NCI-H2107 treated with DMSO at 0.1 percent for 48 hours (cell line): ENCODE measurements around the gene PIEZO2.
A peak's percentile ranks its signal among the peaks of the same experiment; 100 is the strongest.

Source experiments
- DNase-seq: peaks from one replicate; lab custom pipeline; 2025; ENCODE audit not compliant: unreplicated experiment; lab: John Stamatoyannopoulos, UW

PIEZO2 gene

DNA sequence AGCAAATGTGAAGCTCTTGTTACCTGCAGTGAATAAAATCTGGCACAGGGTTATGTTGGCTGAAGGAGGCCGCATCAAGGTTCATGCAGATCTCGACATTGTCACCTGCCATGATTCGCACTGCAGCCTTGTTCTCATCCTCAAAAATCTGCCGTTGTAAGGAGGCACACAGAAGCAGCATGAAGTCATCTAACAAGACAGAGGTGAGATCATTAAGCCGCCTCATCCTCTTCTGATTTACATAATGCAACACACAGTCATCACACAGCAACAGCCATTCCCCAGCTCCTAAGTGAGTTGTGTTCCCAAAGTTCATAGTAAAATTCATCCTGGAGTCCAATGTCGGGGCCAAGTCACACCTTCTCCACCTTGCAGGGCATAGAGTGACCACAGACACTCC is 391.4 kb downstream of the PIEZO2 start:
- no peak for DNase-seq

DNA sequence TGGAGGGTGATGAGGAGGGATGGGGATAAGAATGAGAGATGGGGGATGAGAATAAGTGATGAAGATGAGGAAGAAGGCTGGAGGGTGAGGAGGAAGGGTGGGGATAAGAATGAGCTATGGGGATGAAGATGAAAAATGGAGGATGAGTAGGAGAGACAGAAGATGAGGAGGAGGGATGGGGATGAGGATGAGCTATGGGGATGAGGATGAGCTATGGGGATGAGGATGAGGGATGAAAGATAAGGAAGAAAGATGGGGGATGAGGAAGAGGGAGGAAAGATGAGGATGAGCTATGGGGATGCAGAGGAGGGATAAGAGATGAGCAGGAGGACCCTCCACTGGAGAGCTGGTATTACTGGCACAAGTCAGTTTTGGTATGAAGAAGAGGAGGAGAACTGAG is 392.0 kb downstream of the PIEZO2 start:
- DNase-seq = no peak

DNA sequence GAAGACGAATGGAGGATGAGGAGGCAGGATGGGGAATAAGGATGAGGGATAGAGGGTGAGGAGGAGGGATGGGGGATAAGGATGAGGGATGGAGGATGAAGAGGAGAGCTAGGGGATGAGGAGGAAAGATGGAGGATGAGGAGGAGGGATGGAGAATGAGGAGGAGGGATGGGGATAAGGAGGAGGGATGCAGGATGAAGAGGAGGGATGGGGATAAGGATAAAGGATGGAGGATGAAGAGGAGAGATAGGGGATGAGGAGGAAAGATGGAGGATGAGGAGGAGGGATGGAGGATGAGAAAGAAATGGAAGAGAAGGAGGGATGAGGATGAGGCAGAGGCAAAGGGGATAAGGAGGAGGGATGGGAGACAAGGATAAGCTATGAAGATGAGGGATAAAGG is 393.5 kb downstream of the PIEZO2 start:
- DNase-seq = no peak

DNA sequence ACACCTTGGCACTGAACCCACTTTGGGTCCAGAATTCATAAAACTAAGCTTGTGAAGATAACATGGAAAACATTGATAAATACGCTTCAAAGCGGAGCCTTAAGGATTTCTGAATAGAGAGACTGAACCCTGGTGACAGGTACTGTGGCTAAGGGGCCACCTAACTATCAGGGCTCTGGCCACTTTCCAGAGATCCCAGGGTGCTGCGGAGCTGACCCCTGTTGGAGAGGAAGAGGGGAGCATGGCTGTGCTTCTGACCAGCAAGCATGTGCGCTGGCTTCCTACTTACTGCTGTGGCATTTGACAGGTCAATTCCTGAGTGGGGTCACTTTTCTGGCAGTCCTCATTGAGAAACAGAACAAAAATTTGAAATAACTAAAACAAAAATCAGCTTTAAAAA is 395.2 kb downstream of the PIEZO2 start:
- DNase-seq = no peak

DNA sequence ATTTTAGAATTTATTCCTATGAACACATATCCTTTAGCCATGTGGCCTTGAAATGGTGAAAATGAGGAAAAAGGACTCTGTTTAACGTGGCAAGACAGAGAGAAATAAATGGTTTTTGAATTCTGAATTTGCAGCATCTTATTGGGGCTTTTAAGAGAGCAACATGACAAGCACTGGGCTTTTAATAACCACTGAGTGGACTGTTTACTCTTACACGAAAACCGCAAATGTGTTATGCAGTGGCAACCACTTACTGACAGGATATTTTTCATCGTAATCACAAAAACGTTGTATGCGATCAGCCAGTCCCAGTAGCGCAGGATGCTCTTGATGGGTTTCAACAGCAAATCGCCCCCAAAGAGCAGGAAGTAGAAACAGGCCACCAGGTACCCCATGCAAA is 397.0 kb downstream of the PIEZO2 start:
- no peak for DNase-seq

DNA sequence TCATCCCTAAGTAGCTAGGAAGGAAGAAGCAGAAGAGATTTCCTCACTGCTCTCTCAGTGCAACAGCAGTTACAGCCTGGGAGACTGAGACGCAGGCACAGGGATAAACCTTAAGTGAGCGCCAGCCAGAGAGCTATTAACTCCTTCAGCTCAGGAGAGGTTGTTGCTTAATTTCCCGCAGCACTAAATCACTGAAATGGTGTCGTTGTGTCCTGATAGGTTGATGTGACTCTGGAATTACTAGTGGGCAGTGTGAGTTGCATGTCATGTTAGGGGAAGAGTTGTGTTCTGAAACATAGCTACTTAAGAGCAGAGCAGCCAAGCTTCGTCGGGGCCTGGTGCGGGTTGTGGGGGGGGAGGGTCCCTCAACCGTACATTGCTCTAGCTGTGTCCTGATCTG is 397.7 kb downstream of the PIEZO2 start:
- DNase-seq = no peak

DNA sequence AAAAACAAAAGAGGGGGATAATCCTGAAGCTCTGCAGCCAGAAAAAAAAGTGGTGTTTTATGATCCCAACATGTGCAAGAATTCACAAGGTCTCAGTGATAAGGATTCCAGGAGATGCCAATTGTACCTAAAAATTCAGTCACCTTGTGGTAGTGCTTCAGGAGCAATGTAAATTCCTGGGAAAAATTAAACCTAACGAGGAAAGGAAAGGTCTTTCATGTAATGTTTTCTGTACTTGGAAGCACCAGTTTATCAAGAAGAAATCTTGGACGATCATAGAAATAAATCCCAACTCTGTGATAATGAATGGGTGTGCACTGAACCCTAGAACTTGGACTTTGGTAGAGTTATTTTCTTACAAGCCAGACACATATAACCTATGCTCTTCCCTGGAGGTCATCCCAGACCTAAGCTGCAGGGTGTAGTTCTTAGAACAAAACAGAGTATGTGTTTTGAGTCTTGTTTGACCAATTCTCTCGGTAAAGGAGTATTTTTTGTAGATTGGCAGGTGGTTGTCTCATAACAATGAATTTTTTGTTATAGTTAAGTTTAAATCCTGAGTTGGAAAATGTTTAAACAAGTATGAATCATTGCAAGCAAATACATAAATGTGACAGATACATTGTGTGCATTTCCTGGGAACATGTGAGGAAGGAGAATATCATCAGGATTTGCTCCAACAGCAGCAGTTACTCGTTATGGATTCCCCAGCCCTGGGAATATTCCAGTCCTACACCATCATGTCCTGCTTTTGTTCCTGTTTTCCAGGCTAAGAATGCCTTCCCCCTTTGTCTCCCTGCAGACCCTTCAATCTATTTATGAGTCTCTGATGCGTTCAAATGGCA is 399.0 kb downstream of the PIEZO2 start:
- DNase-seq = no peak

DNA sequence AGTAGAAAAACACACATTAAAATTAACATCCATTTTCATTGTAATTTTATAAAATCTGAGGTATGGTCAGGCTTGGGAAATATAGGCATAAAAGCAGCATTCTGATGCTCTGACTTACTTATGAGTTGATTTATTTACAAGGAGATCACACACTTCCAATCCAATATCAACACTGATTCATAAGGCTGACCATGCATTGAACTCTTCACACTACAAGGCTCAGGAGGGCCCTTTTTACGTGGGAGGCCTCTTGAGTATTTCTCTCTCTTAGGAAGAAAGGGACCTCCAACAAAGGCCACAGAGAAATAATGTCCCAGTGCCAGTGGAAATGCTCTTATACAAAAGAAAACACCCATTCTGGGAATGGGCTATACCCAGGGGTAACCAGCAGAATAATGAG is 400.7 kb downstream of the PIEZO2 start:
- DNase-seq = no peak

DNA sequence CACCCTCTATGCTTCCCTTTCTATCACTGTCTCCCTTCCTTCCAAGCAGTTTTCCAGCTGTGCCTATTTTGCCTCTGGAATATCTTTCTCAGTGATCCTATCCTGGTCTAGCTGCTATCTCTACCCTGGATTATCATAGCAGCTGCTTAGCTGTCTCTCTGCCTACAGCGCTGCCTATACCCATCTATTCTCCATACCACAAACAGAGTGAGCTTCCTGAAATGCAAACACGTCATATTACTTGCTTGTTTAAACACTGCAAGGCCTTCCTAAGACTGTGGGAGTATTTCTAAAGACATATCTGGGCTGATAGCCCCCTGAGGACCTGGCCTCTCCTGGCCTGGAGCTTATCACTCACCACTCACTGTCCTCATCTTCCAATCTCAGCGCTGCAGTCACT is 403.4 kb downstream of the PIEZO2 start:
- no peak for DNase-seq

DNA sequence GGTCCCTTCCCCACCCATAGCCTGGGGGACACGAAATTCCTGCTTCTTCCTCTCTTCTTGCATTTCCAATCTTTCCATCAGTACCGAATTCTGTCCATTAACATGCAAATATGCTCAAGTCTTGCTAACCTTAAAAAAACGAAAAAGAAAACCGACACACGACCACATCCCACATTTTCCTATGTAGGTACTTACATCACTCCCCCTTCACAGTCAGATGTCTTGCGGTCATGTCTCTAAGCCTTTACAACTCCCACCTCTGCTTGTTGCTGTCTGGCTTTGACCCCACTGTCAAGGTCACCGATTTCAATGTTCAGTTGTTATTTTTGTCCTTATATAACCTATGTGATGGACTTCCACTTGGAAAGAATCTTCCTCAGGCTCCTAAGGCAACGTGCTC is 404.1 kb downstream of the PIEZO2 start:
- no peak for DNase-seq

DNA sequence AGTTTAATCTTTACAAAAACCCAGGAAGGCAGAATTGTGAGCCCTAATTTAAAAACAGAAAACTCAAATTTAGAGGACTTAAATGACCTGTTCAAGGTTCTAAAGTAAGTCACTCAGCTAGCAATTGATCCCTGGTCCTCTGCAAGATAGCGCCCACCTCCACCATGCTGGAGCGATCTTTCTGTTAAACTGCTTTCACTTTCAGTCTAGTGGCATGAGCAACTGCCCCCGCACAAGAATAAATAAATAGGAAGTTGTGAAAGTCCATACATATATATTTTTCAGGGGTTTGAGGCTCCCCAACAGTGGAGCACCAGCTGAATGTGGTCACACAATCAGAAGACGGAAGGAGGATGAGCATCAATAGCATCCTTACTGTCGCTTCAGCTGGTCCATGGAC is 405.6 kb downstream of the PIEZO2 start:
- no peak for DNase-seq

DNA sequence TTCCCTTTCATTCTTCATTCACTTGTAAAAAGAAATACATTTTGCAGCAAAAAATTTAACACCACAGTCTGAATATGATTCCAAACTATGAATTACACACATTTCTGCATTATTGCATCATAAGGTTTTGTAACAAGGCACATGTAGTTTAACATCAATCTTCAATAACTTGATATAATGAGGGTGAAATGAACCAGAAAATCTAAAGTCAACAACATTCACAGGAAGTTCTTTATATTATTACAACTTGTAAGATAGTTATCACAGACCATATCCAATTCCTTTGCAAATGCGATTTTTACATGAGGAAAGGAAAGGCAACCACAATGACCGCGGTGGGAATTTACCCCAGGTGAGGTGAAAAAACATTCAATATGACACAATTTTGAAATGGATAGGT is 410.2 kb downstream of the PIEZO2 start:
- DNase-seq = no peak

DNA sequence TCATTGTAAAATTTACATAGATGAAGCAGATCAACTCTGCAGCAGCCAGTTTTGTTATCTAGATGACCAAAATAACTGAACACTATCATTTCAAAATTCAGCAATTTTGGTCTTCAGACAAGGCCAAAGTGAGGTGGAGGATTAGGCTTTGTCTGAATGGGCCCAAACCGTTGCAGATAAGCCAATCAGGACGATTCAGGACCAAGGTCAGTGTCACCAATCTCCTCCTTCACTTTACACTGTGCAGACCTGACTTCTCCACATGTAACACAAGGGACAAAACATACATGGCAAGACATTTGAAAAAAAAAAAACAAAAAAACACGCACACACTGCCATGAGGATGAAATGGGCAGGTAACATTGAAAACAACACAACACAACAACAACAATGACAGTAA is 412.4 kb downstream of the PIEZO2 start:
- DNase-seq = no peak

DNA sequence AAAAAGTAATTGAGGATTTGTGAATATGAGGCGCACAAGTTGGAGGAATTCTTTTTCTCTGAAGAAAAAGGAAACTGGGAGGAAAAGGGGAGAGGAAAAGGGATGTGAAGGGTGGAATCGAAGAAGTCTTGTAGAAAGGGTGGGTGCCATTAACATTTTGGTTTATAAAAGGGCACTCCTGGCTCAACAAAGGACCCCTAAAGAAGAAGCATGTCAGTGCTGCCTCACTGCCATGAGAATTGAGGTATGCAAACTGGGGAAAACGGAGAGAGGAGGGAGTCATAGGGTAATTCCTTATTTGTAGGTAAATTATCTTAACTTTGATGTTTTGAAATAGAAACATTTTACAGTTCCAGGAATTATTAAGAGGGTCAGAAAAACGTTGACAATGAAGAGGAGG is 416.4 kb downstream of the PIEZO2 start:
- DNase-seq = no peak

DNA sequence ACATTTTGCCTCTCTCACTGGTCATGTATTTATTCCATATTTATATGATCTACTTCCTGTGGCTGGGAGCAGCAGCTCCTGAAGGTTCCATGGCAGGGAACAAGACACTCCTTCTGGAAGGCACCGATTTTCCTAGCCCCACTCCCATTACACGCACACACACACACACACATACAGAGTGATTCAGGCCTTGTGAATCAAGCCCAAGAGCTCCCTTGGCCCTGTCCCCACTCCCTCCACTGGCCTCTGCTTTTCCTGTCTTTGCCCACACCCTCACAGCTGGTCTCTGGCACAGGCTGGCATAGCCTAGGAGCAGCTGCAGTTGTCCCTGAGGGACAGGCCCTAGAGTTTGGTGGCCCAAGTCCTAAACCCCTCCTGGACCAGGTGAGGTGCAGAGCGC is 421.9 kb downstream of the PIEZO2 start:
- DNase-seq = no peak

DNA sequence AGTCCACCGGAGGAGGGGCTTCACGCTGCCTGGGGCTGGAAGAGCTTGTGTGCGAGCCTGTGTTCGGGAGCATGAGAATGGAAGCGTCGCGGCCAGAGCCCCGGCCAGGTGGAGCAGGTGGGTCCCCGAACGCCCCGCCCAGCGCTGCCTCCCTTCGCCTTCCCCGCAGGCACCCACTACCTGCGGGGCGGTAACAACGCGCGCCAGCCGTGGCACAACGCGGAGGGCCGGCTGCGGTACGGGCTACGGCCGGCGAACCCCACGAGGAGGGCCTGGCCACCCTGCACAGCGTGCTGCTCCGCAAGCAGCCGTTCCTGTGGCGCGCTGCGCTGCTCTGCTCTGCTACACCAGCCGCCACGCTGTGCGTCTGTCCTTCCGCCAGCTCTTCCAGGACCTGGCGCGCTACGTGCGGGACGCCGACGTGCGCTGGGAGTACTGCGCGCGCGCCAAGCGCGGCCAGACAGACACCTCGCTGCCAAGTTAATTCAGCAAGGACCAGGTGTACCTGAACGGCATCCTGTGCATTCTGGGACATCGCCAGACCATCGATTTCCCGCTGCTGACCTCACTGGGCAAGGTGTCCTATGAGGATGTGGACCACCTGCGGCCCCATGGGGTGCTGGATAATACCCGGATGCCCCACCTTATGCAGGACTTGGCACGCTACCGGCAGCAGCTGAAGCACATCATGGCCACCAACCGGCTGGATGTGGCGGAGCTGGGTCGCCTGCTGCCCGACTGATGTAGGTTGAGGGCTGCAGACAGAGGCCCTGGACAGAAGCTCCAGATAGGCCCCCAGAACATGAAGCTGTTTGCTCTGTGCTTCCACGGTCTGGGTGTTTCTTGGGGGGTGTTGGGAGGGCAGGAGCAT is 422.9 kb downstream of the PIEZO2 start:
- DNase-seq = peak; percentile 3

DNA sequence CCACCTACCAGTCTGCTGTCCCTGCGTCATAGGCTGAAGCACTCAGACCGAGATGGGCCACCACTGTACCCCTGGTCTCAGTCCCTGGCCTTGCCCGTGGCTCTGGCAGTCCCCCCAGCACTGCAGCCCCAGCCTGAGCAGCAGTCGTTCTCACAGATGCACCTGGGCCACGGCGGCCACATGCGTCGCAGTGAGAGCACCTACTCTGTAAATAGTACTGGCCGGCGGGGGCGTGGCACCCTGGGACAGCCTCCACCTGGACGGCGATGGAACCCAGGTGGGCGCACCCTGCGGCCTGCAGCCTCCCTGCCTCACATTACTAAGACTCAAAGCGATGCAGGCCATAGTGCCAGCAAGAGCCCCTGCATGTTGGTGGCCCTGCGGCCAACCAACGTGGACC is 424.7 kb downstream of the PIEZO2 start:
- no peak for DNase-seq

DNA sequence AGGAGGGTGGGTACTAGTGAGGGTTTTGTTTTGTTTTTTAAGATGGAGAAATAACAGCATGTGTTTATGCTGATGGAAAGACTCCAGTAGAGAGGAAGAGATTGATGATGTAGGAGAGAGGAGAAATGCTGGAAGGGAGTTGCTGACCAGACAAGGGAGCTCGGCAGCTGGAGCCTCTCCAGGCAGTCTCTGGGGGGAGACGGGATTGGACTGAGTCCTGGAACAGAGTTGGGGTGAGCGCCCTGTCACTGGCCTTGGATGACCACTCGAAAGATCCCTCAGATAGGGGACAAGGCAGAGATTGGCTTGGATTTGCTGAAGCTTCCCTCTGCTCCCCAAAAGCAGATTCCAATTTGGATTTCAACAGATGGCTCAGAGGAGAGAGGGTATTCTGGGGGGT is 425.9 kb downstream of the PIEZO2 start:
- no peak for DNase-seq

DNA sequence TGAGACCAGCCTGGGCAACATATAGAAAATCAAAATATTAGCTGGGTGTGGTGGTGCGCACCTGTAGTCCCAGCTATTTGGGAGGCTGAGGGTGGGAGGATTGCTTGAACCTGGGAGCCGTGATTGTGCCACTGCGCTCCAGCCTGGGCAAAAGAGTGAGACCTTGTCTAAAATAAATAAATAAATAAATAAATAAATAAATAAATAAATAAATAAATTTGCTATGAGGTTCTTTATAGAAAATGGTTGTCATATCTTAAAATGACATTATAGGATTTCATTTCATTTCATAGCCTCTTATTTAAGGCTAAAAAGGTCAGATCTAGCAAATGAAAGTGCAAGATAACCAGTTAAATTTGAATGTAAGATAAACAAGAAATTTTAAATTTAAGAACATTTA is 430.6 kb downstream of the PIEZO2 start:
- no peak for DNase-seq

DNA sequence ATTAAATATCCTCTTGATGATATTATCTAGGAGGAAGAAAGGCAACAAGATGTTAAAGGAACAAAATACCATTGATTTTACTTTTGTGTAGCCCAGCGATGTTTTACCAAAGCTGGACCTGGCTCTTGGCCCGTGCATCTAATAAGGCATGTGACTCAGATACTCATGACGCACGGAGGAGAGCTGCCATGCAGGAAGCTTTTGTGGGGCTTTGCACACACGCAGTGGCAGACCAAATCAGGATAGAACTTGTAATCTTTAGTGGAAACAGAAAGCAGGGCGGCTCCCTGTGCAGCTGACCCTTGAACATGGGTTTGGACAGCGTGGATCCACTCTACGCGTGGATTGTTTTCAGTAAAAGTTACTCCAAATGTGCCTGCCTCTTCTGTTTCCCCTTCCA is 433.6 kb downstream of the PIEZO2 start:
- no peak for DNase-seq

DNA sequence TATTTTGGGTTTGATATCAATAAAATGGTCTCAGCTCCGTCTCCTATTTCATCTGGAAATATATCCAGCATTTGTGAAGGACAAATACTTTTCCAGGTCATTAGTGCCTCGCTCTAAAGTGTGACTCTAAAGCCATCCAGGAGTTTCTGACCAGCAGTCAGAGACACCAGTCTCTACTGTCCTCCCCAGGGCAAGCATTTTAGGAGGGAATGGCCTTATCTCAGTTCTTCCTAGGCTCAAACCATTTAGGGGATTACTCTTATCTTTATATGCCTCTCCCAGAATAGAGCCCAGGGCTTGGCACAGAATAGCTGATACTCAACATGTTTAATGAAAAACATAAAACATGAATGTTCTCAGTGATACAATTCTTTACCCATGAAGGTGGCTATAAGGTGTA is 436.0 kb downstream of the PIEZO2 start:
- no peak for DNase-seq

DNA sequence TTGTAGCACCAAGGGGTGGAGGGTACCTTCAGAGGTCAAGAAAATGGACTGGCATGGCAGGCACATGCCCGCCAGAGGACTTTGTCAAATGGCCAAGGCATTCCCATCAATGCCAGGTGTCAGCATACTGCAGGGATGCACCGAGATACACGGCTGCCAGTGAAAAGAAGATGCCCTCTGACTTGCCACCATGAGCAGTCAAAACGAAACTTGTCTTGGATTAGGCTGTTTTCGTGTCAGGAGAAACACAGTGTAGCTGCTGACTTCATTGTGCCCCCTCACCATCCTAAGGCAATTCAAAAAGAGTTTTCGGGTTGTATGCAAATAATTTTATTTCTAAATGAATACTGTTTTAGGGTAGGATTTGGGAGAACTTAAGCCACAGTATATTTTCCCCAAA is 442.1 kb downstream of the PIEZO2 start:
- DNase-seq = no peak
